Skin epidermis (tissue), 12 donors: ENCODE data around the gene LTBP1.
"Not testable (repeated sequence)": the region's sequence is repeated elsewhere in the genome, so short reads cannot be mapped to it uniquely, and the experiment has no call there.

Experiments used
- H3K27ac ChIP-seq, 21 experiments: fragments of 200-600 bp; sonication (generic) in 11 of 21; one replicate each; pipeline ENCODE4 v1.5.0; 2020; ENCODE audit warnings: mild to moderate bottlenecking in 3 of 21, inconsistent platforms in 2 of 21, moderate library complexity in 2 of 21
- H3K4me3 ChIP-seq, 7 experiments: fragments of 200-600 bp; sonication (generic) in 2 of 7; one replicate each; pipeline ENCODE4 v1.5.0; 2020; ENCODE audit warnings: inconsistent platforms in 2 of 7, mild to moderate bottlenecking in 2 of 7, moderate library complexity in 1 of 7

The LTBP1 gene

DNA sequence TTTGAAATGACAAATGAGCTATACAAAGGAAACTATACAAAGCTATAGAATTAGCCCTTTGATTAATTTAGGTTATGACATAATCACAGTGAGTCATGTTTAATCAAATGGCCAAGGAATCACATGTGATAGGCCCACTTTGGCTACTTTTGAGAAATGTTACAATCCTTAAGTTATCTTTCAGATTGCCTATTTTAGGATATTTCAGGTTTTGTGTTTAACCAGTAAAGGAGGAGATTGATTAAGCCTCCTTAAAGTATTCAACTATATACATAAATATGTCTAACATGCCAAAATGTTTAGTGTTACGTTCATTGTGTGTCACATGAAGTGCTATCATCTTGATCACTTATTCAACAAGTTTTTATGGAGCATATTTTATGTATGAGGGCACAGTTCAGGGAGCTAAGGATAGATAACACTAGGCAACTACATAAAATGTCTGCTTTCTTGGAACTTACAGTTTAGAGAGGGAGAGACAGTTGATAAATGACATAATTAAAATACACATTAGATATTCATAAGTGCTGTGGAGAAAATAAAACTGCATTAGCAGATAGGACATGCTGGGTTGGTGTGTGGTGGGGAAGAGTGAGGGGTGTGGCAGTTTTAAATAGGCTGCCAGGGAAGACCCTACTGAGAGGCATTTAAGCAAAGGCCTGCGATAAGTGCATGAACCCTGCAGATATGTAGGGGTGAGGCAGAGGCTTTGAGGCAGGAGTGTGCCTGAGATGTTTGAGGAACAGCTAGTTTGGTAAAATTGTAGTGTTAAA, 77.2 kb downstream of the LTBP1 start:
- peak overlapping the region in 2 of 21 experiments; percentile 30 to 53 for H3K27ac ChIP-seq
- no peak overlapping the region for H3K4me3 ChIP-seq

DNA sequence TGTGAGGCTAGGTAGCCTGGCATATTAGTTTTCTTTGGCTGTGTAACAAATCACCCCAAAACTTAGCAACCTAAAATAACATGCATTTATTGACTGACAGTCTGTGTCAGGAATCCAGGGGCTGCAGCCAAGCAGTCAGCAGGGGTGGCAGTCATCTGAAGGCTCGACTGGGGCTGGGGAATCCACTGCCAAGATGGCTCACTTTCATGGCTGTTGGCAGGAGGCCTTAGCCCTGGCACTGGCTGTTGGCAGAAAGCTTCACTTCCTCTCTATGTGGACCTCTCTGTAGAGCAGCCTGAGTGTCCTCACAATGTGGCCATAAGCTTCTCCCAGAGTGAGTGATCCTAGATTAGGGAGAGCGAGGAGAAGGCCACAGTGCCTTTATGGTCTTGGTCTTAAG, 78.0 kb downstream of the LTBP1 start:
- Histone ChIP-seq H3K27ac (no peak overlapping the region), H3K4me3 (no peak overlapping the region)

DNA sequence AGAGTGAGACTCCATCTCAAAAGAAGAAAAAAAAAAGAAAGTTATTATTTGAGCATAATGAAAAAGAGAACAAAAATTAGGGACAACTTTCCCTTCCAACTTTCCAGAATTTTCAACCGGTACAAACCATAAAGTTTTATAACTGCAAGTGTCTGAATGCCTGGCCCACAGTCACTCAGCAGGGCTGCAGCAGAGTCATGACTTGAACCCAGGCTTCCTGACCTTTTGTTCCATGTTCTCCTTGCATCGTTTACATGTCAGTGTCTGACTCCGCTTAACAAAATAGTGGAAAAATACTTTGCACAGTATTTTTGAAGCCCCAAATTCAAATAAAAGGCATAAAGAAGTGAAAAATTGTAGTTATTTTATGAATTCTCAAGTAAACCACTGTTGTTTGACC, 82.7 kb downstream of the LTBP1 start:
- Histone ChIP-seq H3K4me3 (no peak overlapping the region), H3K27ac (no peak overlapping the region)

DNA sequence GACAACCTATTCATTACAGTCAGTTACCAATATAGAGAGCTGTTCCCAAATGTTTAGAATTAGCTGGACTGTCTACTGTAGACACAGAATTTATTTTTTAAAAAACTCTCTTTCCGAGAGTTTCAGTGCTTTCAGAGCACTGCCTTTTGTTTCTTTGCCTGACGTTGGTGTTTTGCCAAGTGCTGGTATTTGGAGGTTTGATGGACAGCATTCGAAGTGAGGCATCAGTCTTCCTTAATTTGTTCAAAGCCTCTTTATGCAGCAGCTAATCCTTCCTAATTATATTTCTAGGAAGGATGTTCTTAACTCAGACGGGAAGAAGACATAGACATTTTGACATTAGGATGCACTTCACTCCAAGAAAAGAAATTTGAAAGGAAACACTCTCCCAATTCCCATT, 83.2 kb downstream of the LTBP1 start:
- Histone ChIP-seq H3K4me3 (no peak overlapping the region), H3K27ac (no peak overlapping the region)

DNA sequence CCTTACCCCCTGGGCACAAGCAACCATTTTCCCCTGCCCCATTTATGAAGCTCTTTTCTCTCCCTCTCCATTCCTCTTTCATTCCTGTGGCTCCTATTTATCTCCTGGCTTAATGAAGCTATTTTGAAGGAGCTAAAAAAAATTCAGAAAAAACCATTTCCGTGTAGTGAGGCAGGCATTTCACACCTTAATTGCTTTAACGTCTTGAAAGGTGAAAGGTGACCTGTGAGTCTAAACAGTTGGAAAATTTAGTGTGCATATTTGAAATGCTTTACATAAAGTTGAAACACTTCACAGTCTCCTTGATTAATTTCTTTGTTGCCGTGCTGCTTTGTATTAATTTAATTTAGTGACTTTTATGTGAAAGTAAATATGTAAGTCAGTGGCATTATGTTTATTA, 83.6 kb downstream of the LTBP1 start:
- H3K27ac ChIP-seq, result no peak overlapping the region
- H3K4me3 ChIP-seq, result no peak overlapping the region

DNA sequence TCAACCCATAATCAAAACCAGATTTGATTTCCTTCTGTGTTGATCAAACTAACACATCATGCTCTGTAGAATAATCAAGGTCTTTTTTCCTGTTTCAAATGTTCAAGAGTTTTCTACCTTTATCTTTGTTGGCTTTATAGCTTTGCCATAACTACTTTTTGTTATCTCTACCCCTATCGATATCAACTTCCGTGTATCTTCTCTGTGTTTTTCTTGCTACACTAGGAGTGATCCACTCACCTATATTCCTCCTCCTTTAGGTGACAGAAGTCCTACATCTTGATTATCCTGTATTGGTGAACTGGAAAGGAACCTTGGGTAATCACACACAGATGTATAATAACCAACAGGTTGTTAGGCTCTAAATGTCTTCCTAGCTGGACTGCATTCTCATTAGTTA, 85.5 kb downstream of the LTBP1 start:
- H3K27ac ChIP-seq, result no peak overlapping the region
- no peak overlapping the region for H3K4me3 ChIP-seq

DNA sequence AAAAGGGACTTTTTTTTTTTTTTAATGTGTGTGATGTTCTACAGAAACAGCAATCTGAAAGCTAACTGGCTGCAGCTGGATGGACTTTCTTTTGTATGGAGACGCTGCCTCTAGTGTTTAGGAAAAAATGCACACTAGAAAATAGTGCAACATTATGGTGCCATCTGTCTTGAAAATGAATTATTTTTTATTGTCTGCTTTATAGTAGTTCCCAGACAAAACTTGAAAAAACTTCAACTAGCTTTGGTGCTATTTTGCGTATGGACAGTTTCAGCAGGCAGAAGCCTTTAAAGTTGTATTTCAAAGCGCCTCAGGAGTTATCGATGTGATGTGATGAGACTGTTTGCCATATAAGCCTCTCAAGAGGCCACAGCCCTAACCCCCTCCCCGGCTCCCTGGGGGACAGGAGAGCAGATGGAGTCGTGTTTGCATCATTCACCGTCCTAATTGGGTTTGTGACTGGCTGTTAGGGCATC, 86.9 kb downstream of the LTBP1 start:
- Histone ChIP-seq H3K4me3 (peak overlapping the region in 1 of 7 experiments; percentile 6), H3K27ac (no peak overlapping the region)

DNA sequence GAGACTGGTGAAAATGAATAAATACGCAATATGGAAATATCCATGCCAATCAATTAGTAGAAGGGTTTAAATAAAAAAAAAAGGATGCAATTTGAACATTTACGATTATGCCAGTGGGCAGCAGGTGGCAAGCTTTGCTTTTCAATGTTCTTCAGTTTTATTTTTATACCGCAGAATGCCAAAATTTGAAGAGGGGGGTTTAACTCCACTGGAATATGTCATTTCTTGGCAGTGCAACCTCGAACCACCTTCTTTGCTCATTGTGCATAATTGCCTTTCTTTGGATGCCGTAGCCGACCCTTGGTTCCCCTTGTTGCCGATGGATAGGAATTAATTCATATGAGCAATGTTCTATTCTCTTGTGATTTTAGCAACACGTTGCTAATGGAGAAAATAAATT, 88.0 kb downstream of the LTBP1 start:
- no peak overlapping the region for H3K27ac ChIP-seq
- H3K4me3 ChIP-seq, result no peak overlapping the region

DNA sequence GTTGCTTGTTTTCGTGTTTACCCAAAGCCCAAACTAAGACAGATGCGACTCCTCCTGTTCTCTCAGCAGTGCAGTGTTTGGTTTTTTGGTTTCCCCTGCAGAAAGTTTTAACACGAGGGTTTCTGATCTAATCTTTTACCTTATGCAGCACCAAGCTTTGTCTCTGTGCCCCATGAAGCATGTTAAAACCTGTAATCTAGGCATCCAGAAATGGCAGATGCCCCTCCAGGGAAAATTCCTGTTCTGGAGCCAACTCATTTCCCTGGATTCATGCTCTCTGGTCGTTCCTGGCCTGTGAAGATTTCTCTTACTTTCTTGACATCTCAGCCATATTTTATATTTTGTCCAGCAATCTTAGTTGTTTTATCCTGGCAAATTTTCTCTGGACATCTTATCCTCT, 91.5 kb downstream of the LTBP1 start:
- Histone ChIP-seq H3K27ac (peak overlapping the region in 2 of 21 experiments; percentile 15 to 63), H3K4me3 (no peak overlapping the region)

DNA sequence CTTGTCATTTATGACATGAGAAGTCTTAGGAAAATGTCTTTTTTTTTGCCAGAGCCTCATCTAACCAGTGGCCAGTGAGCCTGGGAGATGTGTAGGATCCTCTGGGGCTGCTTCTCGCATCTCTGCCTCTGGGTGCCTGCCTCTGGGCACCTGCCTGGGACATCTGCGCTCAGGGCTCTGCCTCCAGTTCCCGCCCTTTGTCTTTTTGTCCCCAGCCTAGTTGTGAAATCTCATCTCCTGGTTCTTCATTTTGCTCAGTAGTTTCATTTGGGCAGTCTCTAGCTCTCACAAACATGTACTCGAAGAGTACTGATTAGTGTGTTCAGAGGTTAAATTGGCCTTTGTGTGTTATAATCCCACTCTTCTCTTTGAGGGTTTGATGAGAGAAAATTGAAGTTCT, 92.0 kb downstream of the LTBP1 start:
- Histone ChIP-seq H3K27ac (peak overlapping the region in 3 of 21 experiments; percentile 9 to 18 (median 15)), H3K4me3 (no peak overlapping the region)

- no peak overlapping the region for H3K4me3 ChIP-seq
- H3K27ac ChIP-seq, result no peak overlapping the region
These were observed 93.8 kb downstream of the LTBP1 start for GRCh38 chr2:33040541-33040940.

- Histone ChIP-seq H3K27ac (no peak overlapping the region), H3K4me3 (no peak overlapping the region)
These were observed 95.5 kb downstream of the LTBP1 start for GRCh38 chr2:33042265-33042664.

GRCh38 chr2:33042819-33043218, 96.1 kb downstream of the LTBP1 start:
- no peak overlapping the region for H3K27ac ChIP-seq
- H3K4me3 ChIP-seq, result no peak overlapping the region

- H3K27ac ChIP-seq, result no peak overlapping the region
- no peak overlapping the region for H3K4me3 ChIP-seq
These were observed 101.2 kb downstream of the LTBP1 start for GRCh38 chr2:33047939-33048338.

DNA sequence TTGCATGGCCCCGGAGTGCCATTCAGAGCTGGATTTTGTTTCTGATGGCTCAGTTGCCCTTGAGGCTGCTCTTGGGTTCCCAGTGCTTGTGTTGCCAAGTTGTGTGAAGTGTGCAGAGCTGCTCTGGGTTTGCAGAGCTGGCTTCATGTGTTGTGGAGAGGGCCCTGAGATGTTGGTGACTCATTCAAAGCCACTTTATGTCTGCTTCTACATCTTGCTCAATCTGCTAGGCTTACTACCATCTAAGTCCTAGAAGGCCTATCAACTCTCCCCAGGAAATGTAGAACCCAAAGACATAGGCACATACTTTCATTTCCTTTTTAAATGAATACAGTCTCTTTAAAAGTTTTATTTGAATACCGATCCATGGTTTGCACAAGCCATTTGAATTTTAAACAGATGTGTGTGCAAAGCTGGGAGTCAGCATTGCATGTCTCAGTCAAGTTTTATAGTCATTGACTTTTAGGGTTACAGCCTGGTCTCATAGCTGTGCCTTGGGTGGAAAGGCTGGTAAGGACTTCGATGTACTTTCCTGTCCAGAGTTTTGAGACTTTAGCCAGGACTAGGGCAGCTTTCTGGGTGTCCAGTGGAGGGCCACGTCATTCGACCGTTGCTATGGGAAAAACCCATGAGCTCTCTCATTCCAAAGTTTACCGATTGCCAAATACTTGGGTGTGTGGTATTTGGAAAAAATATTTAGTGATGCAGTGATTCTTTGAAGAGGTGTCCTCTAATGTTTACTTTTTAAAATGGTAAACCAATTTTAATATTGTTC, 105.0 kb downstream of the LTBP1 start:
- Histone ChIP-seq H3K27ac (peak overlapping the region in 4 of 21 experiments; percentile 31 to 52 (median 44)), H3K4me3 (no peak overlapping the region)

GRCh38 chr2:33052361-33052735, 105.6 kb downstream of the LTBP1 start:
- Histone ChIP-seq H3K4me3 (no peak overlapping the region), H3K27ac (peak overlapping the region in 1 of 21 experiments; percentile 43)

DNA sequence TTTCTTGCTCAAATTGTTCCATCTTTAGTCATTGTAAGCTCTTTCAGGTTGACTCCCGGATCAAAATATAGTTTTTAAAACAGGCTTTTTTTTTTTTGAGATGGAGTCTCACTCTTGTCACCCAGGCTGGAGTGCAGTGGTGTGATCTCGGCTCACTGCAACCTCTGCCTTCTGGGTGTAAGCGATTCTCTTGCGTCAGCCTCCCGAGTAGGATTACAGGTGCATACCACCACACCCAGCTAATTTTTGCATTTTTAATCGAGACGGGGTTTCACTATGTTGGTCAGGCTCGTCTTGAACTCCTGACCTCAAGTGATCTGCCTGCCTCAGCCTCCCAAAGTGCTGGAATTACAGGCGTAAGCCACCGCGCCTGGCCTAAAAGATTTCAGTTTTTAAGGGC, 106.0 kb downstream of the LTBP1 start:
- not testable (repeated sequence) for H3K4me3 ChIP-seq

DNA sequence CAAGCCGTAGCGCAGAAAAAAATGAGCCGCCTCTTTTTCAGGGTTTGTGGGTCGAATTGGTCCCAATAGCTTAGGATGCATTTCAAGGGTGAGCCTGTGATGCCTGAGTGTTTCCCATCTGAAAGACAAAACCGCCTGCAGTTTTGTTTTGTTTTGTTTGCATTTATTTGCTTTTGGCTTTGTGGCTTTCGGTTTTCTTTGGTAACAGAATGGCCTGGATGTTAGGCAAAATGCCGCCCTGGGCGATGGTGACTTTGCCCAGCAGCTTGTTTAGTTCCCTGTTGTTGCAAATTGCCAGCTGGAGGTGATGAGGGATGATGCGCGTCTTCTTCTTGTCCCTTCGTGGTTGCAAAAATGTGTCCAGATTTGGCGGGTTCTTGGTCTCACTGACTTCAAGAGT, 109.4 kb downstream of the LTBP1 start:
- H3K27ac ChIP-seq, result no peak overlapping the region
- no peak overlapping the region for H3K4me3 ChIP-seq

More for the DNA sequence above, 106.0 kb downstream of the LTBP1 start:
- not testable (repeated sequence) for H3K27ac ChIP-seq

DNA sequence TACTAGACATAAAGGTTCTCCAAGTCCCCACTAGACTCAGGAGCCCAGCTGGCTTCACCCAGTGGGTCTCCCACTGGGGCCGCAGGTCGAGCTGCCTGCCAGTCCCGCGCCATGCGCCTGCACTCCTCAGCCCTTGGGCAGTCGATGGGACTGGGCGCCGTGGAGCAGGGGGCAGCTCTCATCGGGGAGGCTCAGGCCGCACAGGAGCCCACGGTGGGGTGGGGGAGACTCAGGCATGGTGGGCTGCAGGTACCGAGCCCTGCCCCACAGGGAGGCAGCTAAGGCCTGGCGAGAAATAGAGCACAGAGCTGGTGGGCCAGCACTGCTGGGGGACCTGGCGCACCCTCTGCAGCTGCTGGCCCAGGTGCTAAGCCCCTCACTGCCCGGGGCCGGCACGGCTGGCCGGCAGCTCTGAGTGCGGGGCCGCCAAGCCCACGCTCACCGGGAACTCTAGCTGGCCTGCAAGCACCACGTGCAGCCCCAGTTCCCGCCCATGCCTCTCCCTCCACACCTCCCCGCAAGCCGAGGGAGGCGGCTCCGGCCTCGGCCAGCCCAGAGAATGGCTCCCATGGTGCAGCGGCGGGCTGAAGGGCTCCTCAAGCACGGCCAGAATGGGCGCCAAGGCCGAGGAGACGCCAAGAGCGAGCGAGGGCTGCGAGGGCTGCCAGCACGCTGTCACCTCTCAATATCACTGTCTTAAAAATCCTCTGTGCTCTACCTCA, 110.7 kb downstream of the LTBP1 start:
- not testable (repeated sequence) for H3K27ac ChIP-seq, H3K4me3 ChIP-seq

DNA sequence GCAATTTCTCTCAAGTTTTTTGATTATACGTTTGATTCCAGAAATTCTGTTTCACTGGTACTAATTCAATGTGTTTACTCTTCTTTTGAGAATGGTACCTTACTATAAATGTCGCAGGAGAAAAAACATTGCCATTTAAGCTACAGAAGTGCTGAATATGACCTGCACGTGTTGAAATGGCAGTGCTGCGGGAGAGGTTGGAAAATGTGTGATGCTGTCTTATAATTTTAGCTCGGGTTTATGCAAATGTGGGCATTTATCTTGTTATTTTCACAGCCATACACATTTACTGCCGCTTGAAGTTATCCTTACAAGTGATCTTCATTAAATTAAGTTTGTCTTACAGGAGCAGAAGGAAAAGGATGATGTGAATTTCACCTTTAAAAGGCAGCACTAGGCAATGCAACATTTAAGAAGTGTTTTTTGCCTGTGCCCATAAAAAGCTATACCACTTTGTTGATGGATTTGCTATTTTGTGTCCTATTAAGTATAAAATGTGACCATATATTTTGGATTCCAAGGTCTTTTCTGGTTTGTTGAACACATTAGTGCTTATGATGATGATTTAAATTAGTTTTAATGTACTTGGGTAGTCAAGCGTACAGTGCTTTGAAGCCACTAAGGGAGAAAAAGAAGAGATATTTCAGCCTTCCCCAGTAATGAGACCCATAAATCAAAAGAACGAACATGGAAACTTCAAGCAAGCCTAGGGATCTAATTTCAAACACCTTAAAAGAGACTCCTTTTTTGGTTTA, 112.1 kb downstream of the LTBP1 start:
- no peak overlapping the region for H3K4me3 ChIP-seq
- H3K27ac ChIP-seq, result no peak overlapping the region
